GM12873 (cell line): ENCODE measurements around the gene PDLIM3.

Experiments
- TF ChIP-seq, protein P1 (sequence below): IDR thresholded peaks from 2 replicates; pipeline ENCODE4 v1.5.1; 2012; ENCODE audit warnings: low read depth, mild to moderate bottlenecking, moderate library complexity, low read length, control low read depth; ENCODE audit not compliant: insufficient read depth; ENCODE audit errors: missing control alignments

PDLIM3 gene, protein sequence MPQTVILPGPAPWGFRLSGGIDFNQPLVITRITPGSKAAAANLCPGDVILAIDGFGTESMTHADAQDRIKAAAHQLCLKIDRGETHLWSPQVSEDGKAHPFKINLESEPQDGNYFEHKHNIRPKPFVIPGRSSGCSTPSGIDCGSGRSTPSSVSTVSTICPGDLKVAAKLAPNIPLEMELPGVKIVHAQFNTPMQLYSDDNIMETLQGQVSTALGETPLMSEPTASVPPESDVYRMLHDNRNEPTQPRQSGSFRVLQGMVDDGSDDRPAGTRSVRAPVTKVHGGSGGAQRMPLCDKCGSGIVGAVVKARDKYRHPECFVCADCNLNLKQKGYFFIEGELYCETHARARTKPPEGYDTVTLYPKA

DNA sequence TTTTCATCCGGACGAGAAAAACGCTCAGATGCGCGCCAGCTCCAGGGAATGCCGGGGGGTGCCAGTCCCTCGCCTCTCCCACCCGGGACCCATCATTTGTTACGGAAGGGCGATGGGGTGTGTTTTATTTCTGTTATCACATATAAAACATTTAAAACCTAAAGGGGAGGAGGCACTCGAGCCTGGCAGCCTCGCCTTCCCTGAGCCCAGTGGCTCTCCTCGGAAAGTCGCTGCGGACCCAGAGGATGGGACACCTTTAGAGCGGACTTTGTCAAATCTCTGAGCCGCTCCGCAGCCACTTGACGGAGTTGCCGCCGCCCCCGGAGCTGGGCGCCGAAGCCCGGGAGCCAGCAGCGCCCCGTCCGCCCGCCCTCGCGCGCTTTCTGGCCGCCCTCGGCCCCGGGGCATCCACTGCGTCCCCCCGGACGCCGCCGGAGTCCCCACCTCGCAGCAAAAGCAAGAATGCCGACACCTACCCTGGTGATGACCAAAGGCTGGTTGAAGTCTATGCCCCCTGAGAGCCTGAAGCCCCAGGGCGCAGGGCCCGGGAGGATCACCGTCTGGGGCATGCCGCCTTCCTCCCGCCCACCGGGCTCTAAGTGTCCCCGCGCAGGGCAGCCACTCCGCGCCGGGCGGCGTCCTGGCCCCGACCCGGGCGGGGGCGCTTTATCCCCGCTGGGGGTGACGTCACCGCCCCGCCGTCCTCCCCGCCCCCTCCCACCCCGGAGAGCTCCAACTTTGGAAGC, at the start of gene PDLIM3:
Gene PDLIM3, minus strand, starts transcription at position 642 of the 746 bp plus-strand sequence. Its CDS starts 73 bp downstream, at position 569.
- TF ChIP-seq, protein P1, sequence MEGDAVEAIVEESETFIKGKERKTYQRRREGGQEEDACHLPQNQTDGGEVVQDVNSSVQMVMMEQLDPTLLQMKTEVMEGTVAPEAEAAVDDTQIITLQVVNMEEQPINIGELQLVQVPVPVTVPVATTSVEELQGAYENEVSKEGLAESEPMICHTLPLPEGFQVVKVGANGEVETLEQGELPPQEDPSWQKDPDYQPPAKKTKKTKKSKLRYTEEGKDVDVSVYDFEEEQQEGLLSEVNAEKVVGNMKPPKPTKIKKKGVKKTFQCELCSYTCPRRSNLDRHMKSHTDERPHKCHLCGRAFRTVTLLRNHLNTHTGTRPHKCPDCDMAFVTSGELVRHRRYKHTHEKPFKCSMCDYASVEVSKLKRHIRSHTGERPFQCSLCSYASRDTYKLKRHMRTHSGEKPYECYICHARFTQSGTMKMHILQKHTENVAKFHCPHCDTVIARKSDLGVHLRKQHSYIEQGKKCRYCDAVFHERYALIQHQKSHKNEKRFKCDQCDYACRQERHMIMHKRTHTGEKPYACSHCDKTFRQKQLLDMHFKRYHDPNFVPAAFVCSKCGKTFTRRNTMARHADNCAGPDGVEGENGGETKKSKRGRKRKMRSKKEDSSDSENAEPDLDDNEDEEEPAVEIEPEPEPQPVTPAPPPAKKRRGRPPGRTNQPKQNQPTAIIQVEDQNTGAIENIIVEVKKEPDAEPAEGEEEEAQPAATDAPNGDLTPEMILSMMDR, result no peak

DNA sequence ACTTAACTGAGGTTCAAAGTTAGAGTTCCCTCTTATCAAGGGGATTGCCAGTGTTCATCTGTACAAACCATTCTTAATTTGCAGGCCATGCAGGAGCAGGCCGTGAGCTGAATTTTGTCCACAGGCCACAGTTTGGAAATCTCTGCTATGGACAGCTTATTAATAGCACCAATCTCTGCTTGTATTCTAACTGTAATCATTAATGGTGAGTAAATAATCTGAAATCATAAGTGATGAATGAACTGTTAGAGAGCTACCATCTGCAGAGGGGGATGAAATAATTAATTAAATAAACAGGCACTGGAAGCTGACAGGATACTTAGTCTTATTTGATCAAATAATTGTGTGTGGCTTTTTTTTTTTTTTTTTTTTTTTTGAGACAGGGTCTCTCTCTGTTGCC, 48.5 kb upstream of the PDLIM3 start:
- TF ChIP-seq, protein P1, result no peak

DNA sequence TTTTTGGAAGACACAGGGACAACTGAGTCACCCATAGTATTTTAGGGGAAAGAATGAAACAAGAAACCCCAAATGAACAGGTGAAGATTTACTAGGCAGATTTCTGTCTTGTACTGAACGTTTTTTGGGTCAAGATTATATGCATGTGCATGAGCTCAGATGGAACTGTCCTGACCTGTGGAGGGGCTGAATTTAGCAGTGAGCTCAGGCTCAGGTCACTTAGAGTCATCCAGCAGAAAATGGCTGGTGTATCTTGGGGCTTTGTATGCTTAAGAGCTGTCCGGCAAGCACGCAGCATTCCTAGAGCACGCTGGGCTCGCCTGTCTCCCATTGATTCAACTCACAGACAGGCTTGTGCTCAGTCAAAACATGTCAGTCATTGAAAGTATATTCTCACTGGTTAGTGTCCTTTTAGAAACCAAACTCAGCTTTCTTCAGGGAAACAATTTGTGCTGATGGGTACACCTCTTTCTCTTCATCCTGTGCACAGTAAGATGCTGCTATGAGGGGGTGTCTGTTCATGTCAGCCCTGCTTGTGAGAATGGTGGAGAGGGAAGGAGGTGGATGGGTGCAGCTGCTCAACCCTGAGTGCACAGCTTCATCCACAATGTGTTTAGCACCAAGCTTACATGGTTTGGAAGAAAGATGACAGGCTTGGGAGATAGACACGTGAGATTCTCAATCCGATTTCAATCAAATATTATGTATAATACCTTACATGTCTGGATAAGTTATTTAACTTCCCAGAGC, 47.5 kb upstream of the PDLIM3 start:
- TF ChIP-seq, protein P1, result no peak

DNA sequence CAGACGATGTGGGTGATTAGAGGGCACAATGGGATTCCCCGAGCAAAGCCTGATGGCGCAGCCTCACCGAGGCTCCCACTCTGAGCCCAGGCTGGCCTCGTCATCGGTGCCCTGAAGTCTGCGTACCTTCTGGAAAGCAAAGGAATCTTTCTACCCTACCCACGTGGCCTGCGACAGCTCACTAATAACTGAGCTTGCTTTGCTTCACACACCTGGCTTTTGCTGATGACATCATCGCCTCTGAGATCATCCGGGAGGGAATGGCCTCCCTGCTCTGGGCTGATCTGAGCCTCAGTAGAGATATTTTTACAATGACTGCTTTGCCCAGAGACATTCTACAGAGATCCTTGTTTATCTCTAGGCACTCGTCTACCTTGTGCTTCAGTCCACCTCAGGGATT, 45.4 kb upstream of the PDLIM3 start:
- TF ChIP-seq, protein P1, result no peak

DNA sequence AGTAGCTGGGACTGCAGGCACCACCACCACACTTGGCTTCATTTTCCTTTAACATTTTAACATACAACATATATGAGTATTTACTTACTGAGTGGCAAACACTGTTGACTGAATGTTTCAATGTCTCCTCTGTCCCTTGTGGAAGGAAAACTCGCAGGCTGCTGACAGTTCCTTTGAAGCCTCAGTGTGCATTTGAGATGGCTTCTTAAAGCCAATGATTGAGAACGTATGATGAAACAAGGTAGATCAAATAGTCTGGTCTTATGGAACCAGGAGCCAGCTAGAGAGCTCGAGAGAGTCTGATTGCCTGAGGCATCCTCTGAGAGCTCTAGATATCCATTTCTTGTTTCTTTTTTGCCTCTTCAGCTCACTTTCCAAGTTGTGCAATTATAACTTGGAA, 43.0 kb upstream of the PDLIM3 start:
- TF ChIP-seq, protein P1, result no peak

DNA sequence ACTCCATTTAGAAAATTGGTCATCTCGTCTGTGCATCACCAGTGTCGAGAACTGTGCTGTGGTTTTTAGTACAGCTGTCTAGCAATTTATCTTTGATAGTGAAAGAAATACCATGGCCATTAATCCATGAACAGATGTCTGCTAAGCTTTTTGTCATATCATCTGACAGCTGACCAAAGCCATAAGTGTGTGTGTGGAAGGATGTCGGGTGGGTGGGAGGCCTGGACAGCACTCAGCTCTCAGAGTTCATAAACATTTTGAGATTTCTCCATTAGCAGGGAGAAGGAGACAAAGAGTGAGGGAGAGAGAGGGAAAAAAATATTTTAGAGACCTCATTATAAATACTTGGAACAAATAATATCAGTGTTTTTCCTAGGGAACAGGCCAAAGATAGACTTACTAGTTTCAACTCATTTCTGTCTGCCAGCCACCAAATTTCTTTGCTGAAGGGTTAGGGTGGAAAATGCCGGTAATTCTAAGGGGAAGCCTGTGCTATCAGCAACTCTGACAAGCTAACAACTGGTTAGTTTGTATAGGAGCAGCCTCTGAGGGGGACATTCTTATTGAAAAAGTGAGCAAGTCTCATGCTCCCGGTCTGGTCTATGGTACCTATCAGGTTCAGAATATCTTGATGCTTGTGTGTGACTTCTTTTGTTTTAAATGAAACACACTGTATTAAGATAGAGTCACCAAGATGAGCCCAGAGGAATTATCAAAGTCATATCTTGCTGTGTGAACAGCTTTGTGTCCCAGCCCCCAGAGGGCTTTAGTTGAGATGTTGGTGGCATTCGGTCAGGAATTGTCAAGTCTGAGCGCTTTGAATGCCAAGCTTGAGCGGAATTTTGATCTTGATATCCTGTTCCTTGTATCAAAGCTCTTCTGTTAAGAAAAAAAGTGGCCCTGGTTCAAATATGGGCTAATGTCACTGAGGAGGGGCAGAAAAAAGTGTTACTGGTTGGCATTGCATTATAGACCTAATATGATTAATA, 41.9 kb upstream of the PDLIM3 start:
- TF ChIP-seq, protein P1, result no peak
